HepG2 (cell line): ENCODE measurements around the gene ACTR1A. TPM values are rescaled to one million over a fixed set of nuclear protein-coding genes. Genes with fewer than 3 reads are reported as not detected.

ENCODE experiments used
- ATAC-seq: fragments of 200-7000 bp; cut with Tn5 transposase; 3 replicates; pipeline ENCODE4 v1.9.1; 2020; ENCODE audit warnings: mild to moderate bottlenecking, moderate library complexity
- BruUV-seq: library from RNA; stranded (reverse); fragments of 400-500 nt; replicated peaks from 2 replicates; lab custom pipeline; 2021; lab: Mats Ljungman, UMichigan
- CTCF ChIA-PET: fragments of 300-600 bp; formaldehyde crosslinking; extraction: SDS; loops from one replicate; lab custom pipeline; 2021; ENCODE audit warnings: low total read pairs, inconsistent platforms, low intra/inter-chr PET ratio; lab: Yijun Ruan, JAX
- POLR2A ChIA-PET: fragments of 350-600 bp; sonication (Branson Sonifier 250); formaldehyde crosslinking; loops from one replicate; lab custom pipeline; 2020; ENCODE audit warnings: antibody characterized with exemption, inconsistent platforms; lab: Yijun Ruan, JAX
- DNase-seq: peaks from one replicate; pipeline ENCODE4 v3.0.0-alpha.2; 2015; ENCODE audit warnings: low spot score
- FAIRE-seq: peaks from 3 replicates; lab custom pipeline; 2011; peaks lifted over from hg19 to GRCh38; lab: Jason Lieb, UNC
- H2AFZ ChIP-seq: one replicate; pipeline ENCODE4 v1.6.1; 2011; ENCODE audit warnings: low read length, inconsistent platforms
- H3K27ac ChIP-seq: fragments of 300-600 bp; 3 replicates; pipeline ENCODE4 v1.8.0; 2011; ENCODE audit warnings: mixed run types, mild to moderate bottlenecking, mixed read lengths, low read length, inconsistent platforms; ENCODE audit not compliant: insufficient read depth; ENCODE audit errors: extremely low read length
- H3K27me3 ChIP-seq, 2 experiments: fragments of 200-600 bp in 1 of 2; 2 replicates in 1 of 2; 3 replicates in 1 of 2; pipeline versions ENCODE4 v1.6.0 to v1.8.0; 2011; ENCODE audit warnings: low read length in 2 of 2, mild to moderate bottlenecking in 2 of 2, moderate library complexity in 2 of 2, inconsistent platforms in 1 of 2; ENCODE audit not compliant: insufficient read depth in 2 of 2, control insufficient read depth in 1 of 2
- H3K36me3 ChIP-seq, 2 experiments: fragments of 200-600 bp in 1 of 2; replicated peaks in 1 of 2; 2 replicates in 1 of 2; 3 replicates in 1 of 2; pipeline versions ENCODE4 v1.5.1 to v1.8.0; 2011; ENCODE audit warnings: low read length in 2 of 2, inconsistent platforms in 1 of 2; ENCODE audit not compliant: insufficient read depth in 2 of 2, control insufficient read depth in 1 of 2
- H3K4me1 ChIP-seq: 2 replicates; pipeline ENCODE4 v1.5.1; 2012; ENCODE audit warnings: low read length, inconsistent platforms; ENCODE audit not compliant: insufficient read depth
- H3K4me2 ChIP-seq: 2 replicates; pipeline ENCODE4 v1.6.0; 2011; ENCODE audit warnings: low read depth, low read length, inconsistent platforms
- H3K4me3 ChIP-seq, 3 experiments: fragments of 200-600 bp in 1 of 3; sonication (generic), shearing (Covaris generic) in 1 of 3; replicated peaks in 1 of 3; 2 replicates each; pipeline ENCODE4 v1.5.1; 2011 to 2016; ENCODE audit warnings: low read length in 3 of 3, inconsistent platforms in 2 of 3, low read depth in 2 of 3, mild to moderate bottlenecking in 2 of 3, control low read depth in 1 of 3, mixed read lengths in 1 of 3; ENCODE audit not compliant: insufficient read depth in 1 of 3
- H3K79me2 ChIP-seq: one replicate; pipeline ENCODE4 v1.6.1; 2011; ENCODE audit warnings: low read length, inconsistent platforms; ENCODE audit not compliant: insufficient read depth
- H3K9ac ChIP-seq: 2 replicates; pipeline ENCODE4 v1.6.0; 2011; ENCODE audit warnings: mild to moderate bottlenecking, low read depth, low read length, inconsistent platforms; ENCODE audit not compliant: insufficient read depth
- H3K9me3 ChIP-seq: 2 replicates; pipeline ENCODE4 v1.5.1; 2012; ENCODE audit warnings: mild to moderate bottlenecking, low read length
- H4K20me1 ChIP-seq: 2 replicates; pipeline ENCODE4 v1.6.0; 2011; ENCODE audit warnings: inconsistent platforms, mild to moderate bottlenecking, low read length, moderate library complexity; ENCODE audit not compliant: insufficient read depth
- ARID4A ChIP-seq: sonication (generic); formaldehyde crosslinking; IDR thresholded peaks from 2 replicates; pipeline ENCODE4 v1.5.0; 2020; ENCODE audit warnings: mild to moderate bottlenecking, missing genetic modification reagents, borderline replicate concordance
- CEBPB ChIP-seq: IDR thresholded peaks from 2 replicates; pipeline ENCODE4 v1.6.1; 2011; ENCODE audit warnings: low read depth, low read length, improper control_type of control experiment, borderline replicate concordance
- CEBPG ChIP-seq: IDR thresholded peaks from 2 replicates; pipeline ENCODE4 v1.6.1; 2016
- FOSL2 ChIP-seq: sonication (generic); formaldehyde crosslinking; IDR thresholded peaks from 2 replicates; pipeline ENCODE4 v1.4.0; 2020; ENCODE audit warnings: missing genetic modification reagents
- GFI1 ChIP-seq: sonication (generic); formaldehyde crosslinking; IDR thresholded peaks from 2 replicates; pipeline ENCODE4 v1.5.0; 2020; ENCODE audit warnings: missing genetic modification reagents, mild to moderate bottlenecking, borderline replicate concordance
- HDAC6 ChIP-seq: fragments of 200-600 bp; sonication (generic); IDR thresholded peaks from 2 replicates; pipeline ENCODE4 v1.7.0; 2017; ENCODE audit warnings: mild to moderate bottlenecking, antibody characterized with exemption, low read length, low read depth
- PATZ1 ChIP-seq: sonication (generic); formaldehyde crosslinking; IDR thresholded peaks from 2 replicates; pipeline ENCODE4 v1.4.0; 2020; ENCODE audit warnings: missing genetic modification reagents
- ZNF160 ChIP-seq: sonication (generic); formaldehyde crosslinking; IDR thresholded peaks from 2 replicates; pipeline ENCODE4 v1.8.0; 2022; ENCODE audit warnings: mild to moderate bottlenecking, inconsistent platforms, missing genetic modification reagents
- ZNF282 ChIP-seq: fragments of 450-650 bp; IDR thresholded peaks from 2 replicates; pipeline ENCODE4 v1.6.1; 2018; ENCODE audit not compliant: partially characterized antibody
- ZNF317 ChIP-seq: sonication (generic); formaldehyde crosslinking; IDR thresholded peaks from 2 replicates; pipeline ENCODE4 v1.5.0; 2020; ENCODE audit warnings: mild to moderate bottlenecking, missing genetic modification reagents
- ZNF44 ChIP-seq: sonication (generic); formaldehyde crosslinking; IDR thresholded peaks from 2 replicates; pipeline ENCODE4 v1.5.1; 2020; ENCODE audit warnings: mild to moderate bottlenecking, missing genetic modification reagents
- ZNF615 ChIP-seq: sonication (generic); formaldehyde crosslinking; IDR thresholded peaks from 2 replicates; pipeline ENCODE4 v1.5.0; 2020; ENCODE audit warnings: mild to moderate bottlenecking, missing genetic modification reagents, borderline replicate concordance
- WGBS: methylation state at CpG from one replicate; pipeline ENCODE4 v1.1.6; 2017; ENCODE audit warnings: low lambda C conversion rate; 5-methylcytosine and 5-hydroxymethylcytosine counted together
- in situ Hi-C: cut with HindIII; loops from 2 replicates; pipeline ENCODE4 v1.10.0; 2017; ENCODE audit warnings: low pct_unique_long_range_greater_than_20kb; ENCODE audit not compliant: extremely low pct_ligation_motif_present
- intact Hi-C: fragments of 100-400 bp; cut with micrococcal nuclease; formaldehyde crosslinking; loops from one replicate; pipeline ENCODE4 v1.10.0; 2022; ENCODE audit not compliant: unreplicated experiment
- polyA plus RNA-seq, 8 experiments: library from polyadenylated mRNA; depleted of rRNA in 3 of 8; stranded (reverse) in 7 of 8; unstranded in 1 of 8; fragments of >200 nt; fragmentation: Illumina TruSeq in 4 of 8; extraction: Trizol in 4 of 8; gene quantifications; 2 replicates each; pipeline versions ENCODE4 v1.2.1 to v1.2.3, GENCODE V29; 2011 to 2016; ENCODE audit warnings: low read depth in 4 of 8, missing spikeins in 1 of 8, mixed read lengths in 1 of 8; ENCODE audit not compliant: insufficient read depth in 1 of 8
- total RNA-seq, 5 experiments: library from RNA; depleted of rRNA; stranded (reverse); fragments of >200 nt; fragmentation: Illumina TruSeq; extraction: Trizol; gene quantifications; 2 replicates each; pipeline ENCODE4 v1.2.3, GENCODE V29; 2016; ENCODE audit warnings: low read depth in 1 of 5
- TF ChIP-seq, protein P1 (sequence below): sonication (generic); formaldehyde crosslinking; IDR thresholded peaks from 2 replicates; pipeline ENCODE4 v1.5.0; 2020; ENCODE audit warnings: mild to moderate bottlenecking, missing genetic modification reagents

The ACTR1A gene
- total and polyA plus RNA-seq, 2 of the 13 experiments (the other 11 are each of a cell fraction or from before 2014, with no cell fraction given): 59.6 to 62.8 TPM

DNA sequence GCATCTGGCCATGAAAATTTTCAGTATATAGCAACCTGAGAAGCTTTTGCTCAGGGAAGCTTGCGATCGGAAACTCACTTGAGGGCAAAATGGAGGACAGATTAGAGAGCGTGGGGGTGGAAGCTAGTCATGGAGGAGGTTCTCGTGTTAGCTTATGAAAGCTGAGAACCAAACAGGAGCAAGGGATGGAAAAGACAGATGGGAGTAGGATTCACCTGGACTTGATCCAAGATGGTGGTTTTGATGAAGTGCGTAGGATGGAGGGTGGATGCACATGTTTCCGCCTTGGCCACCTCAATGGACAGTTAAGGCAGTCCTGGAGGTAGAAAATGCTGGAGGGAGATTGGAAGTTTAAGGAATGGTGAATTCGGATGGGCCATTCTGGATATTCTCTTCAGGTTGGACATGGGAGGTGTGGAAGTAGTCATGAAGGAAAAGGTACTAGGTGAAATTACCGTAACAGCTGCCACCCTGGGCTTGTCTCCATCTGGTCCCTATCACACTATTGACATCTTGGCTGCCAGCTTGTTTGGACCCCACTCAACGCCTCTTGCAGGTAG, 44.8 kb downstream of the ACTR1A start (continued):
- TF ChIP-seq, protein P1, sequence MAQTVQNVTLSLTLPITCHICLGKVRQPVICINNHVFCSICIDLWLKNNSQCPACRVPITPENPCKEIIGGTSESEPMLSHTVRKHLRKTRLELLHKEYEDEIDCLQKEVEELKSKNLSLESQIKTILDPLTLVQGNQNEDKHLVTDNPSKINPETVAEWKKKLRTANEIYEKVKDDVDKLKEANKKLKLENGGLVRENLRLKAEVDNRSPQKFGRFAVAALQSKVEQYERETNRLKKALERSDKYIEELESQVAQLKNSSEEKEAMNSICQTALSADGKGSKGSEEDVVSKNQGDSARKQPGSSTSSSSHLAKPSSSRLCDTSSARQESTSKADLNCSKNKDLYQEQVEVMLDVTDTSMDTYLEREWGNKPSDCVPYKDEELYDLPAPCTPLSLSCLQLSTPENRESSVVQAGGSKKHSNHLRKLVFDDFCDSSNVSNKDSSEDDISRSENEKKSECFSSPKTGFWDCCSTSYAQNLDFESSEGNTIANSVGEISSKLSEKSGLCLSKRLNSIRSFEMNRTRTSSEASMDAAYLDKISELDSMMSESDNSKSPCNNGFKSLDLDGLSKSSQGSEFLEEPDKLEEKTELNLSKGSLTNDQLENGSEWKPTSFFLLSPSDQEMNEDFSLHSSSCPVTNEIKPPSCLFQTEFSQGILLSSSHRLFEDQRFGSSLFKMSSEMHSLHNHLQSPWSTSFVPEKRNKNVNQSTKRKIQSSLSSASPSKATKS (CRISPR knock-in tag): no peak
- TF ChIP-seq ZNF160 (CRISPR knock-in tag) (no peak), ZNF317 (no peak), PATZ1 (CRISPR knock-in tag) (no peak), GFI1 (CRISPR knock-in tag) (no peak), HDAC6 (no peak), ZNF282 (no peak)
- TF ChIP-seq, all 625 proteins: peak for 0

DNA sequence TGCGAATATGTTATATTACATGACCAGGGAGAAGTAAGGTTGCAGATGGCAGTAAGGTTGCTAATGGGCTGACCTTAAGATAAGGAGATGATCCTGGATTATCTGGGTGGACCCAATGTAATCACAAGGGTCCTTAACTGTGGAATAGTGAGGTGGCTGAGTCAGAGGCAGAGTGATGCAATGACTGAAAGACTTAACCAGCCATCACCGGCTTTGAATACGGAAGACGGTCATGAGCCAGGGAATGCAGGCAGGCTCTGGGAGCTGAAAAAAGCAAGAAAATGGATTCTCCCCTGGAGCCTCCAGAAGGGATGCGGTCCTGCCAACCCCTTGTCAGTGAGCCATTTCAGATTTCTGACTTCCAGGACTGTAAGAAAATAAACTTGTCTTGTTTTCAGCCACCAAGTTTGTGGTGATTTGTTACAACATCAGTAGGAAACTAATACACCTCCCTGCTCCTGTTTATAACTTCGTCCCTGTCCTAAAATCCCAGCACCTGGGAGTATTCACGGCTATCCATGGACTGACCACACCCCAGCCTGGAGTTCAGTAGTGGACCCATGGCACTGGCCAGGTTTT, 46.5 kb downstream of the ACTR1A start:
- no peak overlapping the region for H3K27ac ChIP-seq
- peak; percentile 46 for TF ChIP-seq FOSL2
- TF ChIP-seq ARID4A (CRISPR knock-in tag): no peak
- 0 out of 2 replicates have a peak, but pooled peaks have one; percentile 6 for TF ChIP-seq CEBPB
- no peak for TF ChIP-seq ZNF615
- 0 out of 2 replicates have a peak, but pooled peaks have one; percentile 16 for TF ChIP-seq CEBPG
- TF ChIP-seq ZNF44 (CRISPR knock-in tag): no peak

More for the DNA sequence above, 46.5 kb downstream of the ACTR1A start:
- in situ Hi-C loops (no loop called here), intact Hi-C loops (no loop called here)
- H3K9ac ChIP-seq: no peak overlapping the region
- no peak overlapping the region for H2AFZ ChIP-seq
- ChIA-PET POLR2A (no interaction called here), CTCF (no interaction called here)
- ATAC-seq (no peak), FAIRE-seq (no peak), DNase-seq (no peak)
- BruUV-seq: no TSS peak
- no peak overlapping the region for H3K4me3 ChIP-seq
- H3K4me1 ChIP-seq: peaks cover 47% of the 10 kb centered on the region
- H3K4me2 ChIP-seq: no peak overlapping the region
- WGBS: 94% methylated on average over 7 of the region's 7 CpGs
- H4K20me1 ChIP-seq: no peaks in the 10 kb centered on the region
- no peaks in the 10 kb centered on the region for H3K9me3 ChIP-seq
- H3K79me2 ChIP-seq: peaks cover 7% of the 10 kb centered on the region
- H3K27me3 ChIP-seq: no peaks in the 10 kb centered on the region
- H3K36me3 ChIP-seq: peaks cover 2 to 4% of the 10 kb centered on the region in 2 experiments; a peak in 3 of 5 replicates
